ENCODE results near the gene GCDH. TPM values are rescaled to one million over a fixed set of nuclear protein-coding genes. Genes with fewer than 3 reads are reported as not detected.

GCDH gene
- total and polyA plus RNA-seq, 12 donors = 16.2 to 78.4 (median 34.8) TPM

DNA sequence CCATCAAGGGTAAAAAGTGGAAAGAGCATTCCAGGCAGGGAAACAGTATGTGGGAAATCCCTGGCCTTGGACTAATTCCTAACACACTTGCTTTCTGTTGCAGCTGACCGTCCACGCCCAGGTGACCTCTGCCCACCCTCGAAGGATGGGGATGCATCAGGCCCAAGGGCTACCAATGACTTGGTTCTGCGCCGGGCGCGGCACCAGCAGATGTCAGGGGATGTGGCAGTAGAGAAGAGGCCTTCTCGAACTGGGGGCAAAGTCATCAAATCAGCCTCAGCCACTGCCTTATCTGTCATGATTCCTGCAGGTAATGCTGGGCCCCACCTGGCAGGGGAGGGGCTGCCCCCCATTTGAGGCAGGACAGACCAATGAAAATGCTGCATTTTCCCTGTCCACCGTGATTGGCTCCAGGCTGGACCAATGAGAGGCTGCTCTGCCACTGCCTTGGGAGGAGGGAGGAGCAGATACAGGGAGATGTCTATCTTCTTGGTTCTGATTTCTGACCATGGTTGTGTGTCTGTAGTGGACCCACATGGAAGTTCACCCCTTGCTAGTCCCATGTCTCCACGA lies 22.3 kb upstream of the GCDH start:
- intact Hi-C loops (cut with DNase I) = no loop called here

DNA sequence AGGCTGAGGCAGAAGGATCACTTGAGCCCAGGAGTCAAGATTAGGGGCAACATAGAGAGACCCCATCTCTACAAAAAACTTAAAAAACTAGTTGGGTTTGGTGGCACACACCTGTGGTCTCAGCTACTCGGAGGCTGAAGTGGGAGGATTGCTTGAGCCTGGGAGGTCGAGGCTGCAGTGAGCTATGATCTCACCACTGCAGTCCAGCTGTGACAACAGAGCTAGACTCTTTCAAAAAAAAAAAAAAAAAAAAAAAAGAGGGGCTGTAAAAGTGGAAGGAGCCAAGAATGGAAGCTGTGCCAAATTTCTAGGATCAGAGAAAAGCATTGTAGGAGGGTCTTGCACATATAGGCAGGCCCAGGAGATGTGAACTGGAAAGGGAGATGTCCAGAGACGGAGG lies 19.3 kb upstream of the GCDH start:
- no peaks in the 10 kb centered on the region for H3K9me3 ChIP-seq (replicated peaks in 1 of 3)
- H3K27me3 ChIP-seq = no peaks in the 10 kb centered on the region
- H3K4me3 ChIP-seq = no peak overlapping the region
- H3K27ac ChIP-seq = no peak overlapping the region
- H3K36me3 ChIP-seq (replicated peaks in 1 of 2) = peaks cover 0 to under 1% of the 10 kb centered on the region in 2 donors
- no peak for TF ChIP-seq POLR2A (IDR thresholded peaks at IDR 0.05)
- TF ChIP-seq, protein P1, sequence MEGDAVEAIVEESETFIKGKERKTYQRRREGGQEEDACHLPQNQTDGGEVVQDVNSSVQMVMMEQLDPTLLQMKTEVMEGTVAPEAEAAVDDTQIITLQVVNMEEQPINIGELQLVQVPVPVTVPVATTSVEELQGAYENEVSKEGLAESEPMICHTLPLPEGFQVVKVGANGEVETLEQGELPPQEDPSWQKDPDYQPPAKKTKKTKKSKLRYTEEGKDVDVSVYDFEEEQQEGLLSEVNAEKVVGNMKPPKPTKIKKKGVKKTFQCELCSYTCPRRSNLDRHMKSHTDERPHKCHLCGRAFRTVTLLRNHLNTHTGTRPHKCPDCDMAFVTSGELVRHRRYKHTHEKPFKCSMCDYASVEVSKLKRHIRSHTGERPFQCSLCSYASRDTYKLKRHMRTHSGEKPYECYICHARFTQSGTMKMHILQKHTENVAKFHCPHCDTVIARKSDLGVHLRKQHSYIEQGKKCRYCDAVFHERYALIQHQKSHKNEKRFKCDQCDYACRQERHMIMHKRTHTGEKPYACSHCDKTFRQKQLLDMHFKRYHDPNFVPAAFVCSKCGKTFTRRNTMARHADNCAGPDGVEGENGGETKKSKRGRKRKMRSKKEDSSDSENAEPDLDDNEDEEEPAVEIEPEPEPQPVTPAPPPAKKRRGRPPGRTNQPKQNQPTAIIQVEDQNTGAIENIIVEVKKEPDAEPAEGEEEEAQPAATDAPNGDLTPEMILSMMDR (IDR thresholded peaks at IDR 0.05) = no peak
- peaks cover 9 to 15% of the 10 kb centered on the region in 2 donors for H3K4me1 ChIP-seq (replicated peaks in 1 of 2)
- intact Hi-C loops (cut with DNase I) = no loop called here
- DNase-seq = no peak
- WGBS, 4 donors = 62 to 83% (median 72%) methylated on average over 3 of the region's 3 CpGs

More for the DNA sequence above, 22.3 kb upstream of the GCDH start:
- Histone ChIP-seq H3K27ac (no peak overlapping the region), H3K9me3 (replicated peaks in 1 of 3) (no peaks in the 10 kb centered on the region), H3K36me3 (replicated peaks in 1 of 2) (no peaks in the 10 kb centered on the region), H3K4me1 (replicated peaks in 1 of 2) (peaks cover 9 to 13% of the 10 kb centered on the region in 2 donors), H3K27me3 (no peaks in the 10 kb centered on the region), H3K4me3 (no peak overlapping the region)
- DNase-seq = no peak
- no peak for TF ChIP-seq POLR2A (IDR thresholded peaks at IDR 0.05)
- TF ChIP-seq, protein P1 (IDR thresholded peaks at IDR 0.05) = no peak
- WGBS, 4 donors = 92 to 96% (median 94%) methylated on average over 9 to 10 of the region's 10 CpGs

DNA sequence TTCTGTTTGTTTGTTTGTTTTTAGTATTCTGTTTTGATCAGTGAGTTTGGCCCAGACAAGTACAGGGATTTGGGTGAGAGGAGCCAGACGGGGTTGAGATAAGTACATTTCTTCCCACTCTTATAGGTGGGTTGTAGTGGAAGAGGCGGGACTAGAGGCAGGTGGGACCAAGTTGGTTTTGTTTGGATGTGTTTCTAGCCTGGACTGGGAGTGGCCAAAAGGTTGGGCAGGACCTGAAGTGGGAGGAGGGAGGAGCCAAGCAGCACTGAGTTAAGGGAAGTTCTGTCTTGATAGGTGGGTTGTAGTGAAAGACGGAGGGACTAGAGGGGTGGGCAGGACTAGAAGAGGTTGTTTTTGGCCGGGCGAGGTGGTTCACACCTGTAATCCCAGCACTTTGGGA lies 18.7 kb upstream of the GCDH start:
- H3K4me3 ChIP-seq = no peak overlapping the region
- intact Hi-C loops (cut with DNase I) = no loop called here
- no peaks in the 10 kb centered on the region for H3K9me3 ChIP-seq (replicated peaks in 1 of 3)
- TF ChIP-seq, protein P1 (IDR thresholded peaks at IDR 0.05) = no peak
- no peak for TF ChIP-seq POLR2A (IDR thresholded peaks at IDR 0.05)
- peaks cover 0 to 6% of the 10 kb centered on the region in 2 donors for H3K36me3 ChIP-seq (replicated peaks in 1 of 2)
- peaks cover 5 to 13% of the 10 kb centered on the region in 2 donors for H3K4me1 ChIP-seq (replicated peaks in 1 of 2)
- H3K27me3 ChIP-seq = no peaks in the 10 kb centered on the region
- 88 to 91% (median 89%) methylated on average over 5 of the region's 5 CpGs for WGBS, 4 donors
- no peak for DNase-seq
- H3K27ac ChIP-seq = no peak overlapping the region

DNA sequence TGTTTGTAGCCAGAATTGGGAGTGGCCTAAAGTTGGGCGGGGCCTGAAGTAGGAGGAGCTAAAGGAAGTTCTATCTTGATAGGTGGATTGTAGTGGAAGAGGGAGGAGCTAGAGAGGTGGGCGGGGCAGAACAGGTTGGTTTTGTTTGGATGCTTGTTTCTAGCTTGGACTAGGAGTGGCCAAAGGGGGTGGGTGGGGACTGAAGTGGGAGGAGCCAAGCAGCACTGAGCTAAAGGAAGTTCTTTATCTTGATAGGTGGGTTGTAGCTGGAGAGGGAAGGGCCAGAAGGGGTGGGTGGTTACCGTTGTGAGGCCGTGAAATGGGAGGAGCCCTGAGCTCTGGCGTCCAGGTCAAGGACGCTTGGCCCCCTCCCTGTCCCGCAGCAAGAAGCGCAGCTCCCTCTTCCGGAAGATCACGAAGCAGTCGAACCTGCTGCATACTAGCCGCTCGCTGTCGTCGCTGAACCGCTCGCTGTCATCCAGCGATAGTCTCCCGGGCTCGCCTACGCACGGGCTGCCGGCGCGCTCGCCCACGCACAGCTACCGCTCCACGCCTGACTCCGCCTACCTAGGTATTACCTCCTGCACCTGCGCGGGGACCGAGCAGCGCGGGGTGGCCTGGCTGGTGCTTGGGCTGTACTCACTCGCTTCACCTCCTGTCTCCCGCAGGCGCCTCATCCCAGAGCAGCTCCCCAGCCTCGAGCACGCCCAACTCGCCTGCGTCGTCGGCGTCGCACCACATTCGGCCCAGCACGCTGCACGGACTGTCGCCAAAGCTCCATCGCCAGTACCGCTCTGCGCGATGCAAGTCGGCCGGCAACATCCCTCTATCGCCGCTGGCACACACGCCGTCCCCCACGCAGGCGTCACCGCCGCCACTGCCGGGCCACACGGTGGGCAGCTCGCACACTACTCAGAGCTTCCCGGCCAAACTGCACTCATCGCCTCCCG lies 17.7 kb upstream of the GCDH start:
- Histone ChIP-seq H3K4me1 (replicated peaks in 1 of 2) (peaks cover 0 to 6% of the 10 kb centered on the region in 2 donors), H3K36me3 (replicated peaks in 1 of 2) (peaks cover 0 to 15% of the 10 kb centered on the region in 2 donors), H3K4me3 (peak overlapping the region in 1 of 4 donors; percentile 30), H3K9me3 (replicated peaks in 1 of 3) (no peaks in the 10 kb centered on the region), H3K27ac (peak overlapping the region in 3 of 5 donors; percentile 13 to 70 (median 67)), H3K27me3 (no peaks in the 10 kb centered on the region)
- peak in 1 of 2 donors; percentile 65 for TF ChIP-seq POLR2A (IDR thresholded peaks at IDR 0.05)
- TF ChIP-seq, protein P1 (IDR thresholded peaks at IDR 0.05) = no peak
- peak; percentile 87 to 97 (median 95) for DNase-seq
- intact Hi-C loops (cut with DNase I) = no loop called here
- 49 to 74% (median 56%) methylated on average over 19 to 70 of the region's 70 CpGs for WGBS, 4 donors
